ENCODE results near the gene AKT3. TPM values are rescaled to one million over a fixed set of nuclear protein-coding genes. Genes with fewer than 3 reads are reported as not detected.

Gene AKT3
- total RNA-seq, 4 donors from 2014 or later = 3.8 to 31.7 (median 8.6) TPM

DNA sequence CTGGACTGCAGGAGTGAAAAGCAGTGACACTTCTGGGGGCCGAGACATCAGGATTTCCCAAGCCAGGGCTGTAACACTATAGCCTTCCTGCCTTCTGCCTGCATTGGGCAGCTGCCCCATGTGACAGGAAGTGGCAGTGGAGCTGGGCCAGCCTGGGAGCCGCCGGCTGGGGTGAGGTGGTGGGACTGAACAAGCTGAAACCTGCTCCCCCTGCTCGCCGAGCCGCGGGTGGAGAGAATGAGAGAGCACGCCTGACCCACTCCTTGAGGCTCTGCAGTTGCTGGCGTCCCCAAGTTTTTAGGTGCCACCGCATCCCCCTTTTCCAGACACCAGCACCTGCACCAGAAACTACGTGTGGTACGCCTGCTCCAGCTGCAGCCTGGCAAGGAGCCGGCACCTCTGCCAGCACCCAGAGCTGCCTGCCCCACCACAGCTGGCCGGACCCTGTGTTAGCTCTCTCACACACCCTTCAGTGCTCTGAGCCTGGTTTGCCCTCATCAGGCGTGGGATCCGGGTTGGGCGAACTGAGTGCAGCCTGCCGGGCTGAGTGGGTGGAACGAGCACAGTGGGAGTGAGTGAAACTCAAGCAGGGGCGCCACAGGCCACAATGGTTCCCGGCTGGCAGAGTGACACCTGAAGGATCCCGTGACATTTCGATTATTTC is 119.4 kb downstream of the AKT3 start:
- Histone ChIP-seq H3K27ac (peak overlapping the region; percentile 8), H3K4me1 (peaks cover 6% of the 10 kb centered on the region), H3K4me3 (no peak overlapping the region), H3K36me3 (no peaks in the 10 kb centered on the region), H3K27me3 (no peaks in the 10 kb centered on the region), H3K9me3 (no peaks in the 10 kb centered on the region)
- TF ChIP-seq POLR2A (IDR thresholded peaks at IDR 0.05) (no peak), EP300 (IDR thresholded peaks at IDR 0.05) (no peak), POLR2AphosphoS5 (IDR thresholded peaks at IDR 0.05) (no peak)
- TF ChIP-seq, protein P1, sequence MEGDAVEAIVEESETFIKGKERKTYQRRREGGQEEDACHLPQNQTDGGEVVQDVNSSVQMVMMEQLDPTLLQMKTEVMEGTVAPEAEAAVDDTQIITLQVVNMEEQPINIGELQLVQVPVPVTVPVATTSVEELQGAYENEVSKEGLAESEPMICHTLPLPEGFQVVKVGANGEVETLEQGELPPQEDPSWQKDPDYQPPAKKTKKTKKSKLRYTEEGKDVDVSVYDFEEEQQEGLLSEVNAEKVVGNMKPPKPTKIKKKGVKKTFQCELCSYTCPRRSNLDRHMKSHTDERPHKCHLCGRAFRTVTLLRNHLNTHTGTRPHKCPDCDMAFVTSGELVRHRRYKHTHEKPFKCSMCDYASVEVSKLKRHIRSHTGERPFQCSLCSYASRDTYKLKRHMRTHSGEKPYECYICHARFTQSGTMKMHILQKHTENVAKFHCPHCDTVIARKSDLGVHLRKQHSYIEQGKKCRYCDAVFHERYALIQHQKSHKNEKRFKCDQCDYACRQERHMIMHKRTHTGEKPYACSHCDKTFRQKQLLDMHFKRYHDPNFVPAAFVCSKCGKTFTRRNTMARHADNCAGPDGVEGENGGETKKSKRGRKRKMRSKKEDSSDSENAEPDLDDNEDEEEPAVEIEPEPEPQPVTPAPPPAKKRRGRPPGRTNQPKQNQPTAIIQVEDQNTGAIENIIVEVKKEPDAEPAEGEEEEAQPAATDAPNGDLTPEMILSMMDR (IDR thresholded peaks at IDR 0.05) = no peak
- DNase-seq (ENCODE audit: low spot score in 2 of 2) = peak in 1 of 2 donors; percentile 79
- WGBS = 79% methylated on average over 21 of the region's 23 CpGs

DNA sequence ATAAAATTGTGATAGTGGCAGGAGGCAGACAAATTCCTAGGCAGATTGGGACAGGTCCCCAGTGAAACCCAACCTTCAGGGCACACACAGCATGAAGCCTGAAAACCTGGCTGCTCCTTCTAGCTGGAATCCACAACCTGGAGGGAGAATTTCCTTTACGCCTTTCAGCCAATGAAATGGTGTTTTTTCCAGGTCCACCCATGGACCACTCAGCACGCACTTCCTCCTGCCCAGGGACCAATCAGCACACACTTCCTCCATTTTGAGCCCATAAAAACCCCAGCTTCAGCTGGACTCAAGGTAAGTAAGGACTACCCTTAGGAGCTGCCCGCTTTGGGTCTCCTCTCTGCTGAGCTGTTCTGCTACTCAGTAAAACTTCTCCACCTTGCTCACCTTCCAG is 120.1 kb downstream of the AKT3 start:
- no peaks in the 10 kb centered on the region for H3K36me3 ChIP-seq
- H3K4me1 ChIP-seq = peaks cover 6% of the 10 kb centered on the region
- WGBS = 82% methylated on average over 3 of the region's 3 CpGs
- no peak overlapping the region for H3K4me3 ChIP-seq
- H3K27ac ChIP-seq = no peak overlapping the region
- H3K9me3 ChIP-seq = no peaks in the 10 kb centered on the region
- no peak for DNase-seq (ENCODE audit: low spot score in 2 of 2)
- no peaks in the 10 kb centered on the region for H3K27me3 ChIP-seq
- TF ChIP-seq, protein P1 (IDR thresholded peaks at IDR 0.05) = no peak
- TF ChIP-seq POLR2A (IDR thresholded peaks at IDR 0.05) = no peak
- TF ChIP-seq EP300 (IDR thresholded peaks at IDR 0.05) = no peak
- TF ChIP-seq POLR2AphosphoS5 (IDR thresholded peaks at IDR 0.05) = no peak

GRCh38 chr1:243727503-243728203 is 122.4 kb downstream of the AKT3 start:
- no peak for DNase-seq (ENCODE audit: low spot score in 2 of 2)
- no peaks in the 10 kb centered on the region for H3K36me3 ChIP-seq
- no peak for TF ChIP-seq EP300 (IDR thresholded peaks at IDR 0.05)
- TF ChIP-seq, protein P1 (IDR thresholded peaks at IDR 0.05) = no peak
- no peak for TF ChIP-seq POLR2A (IDR thresholded peaks at IDR 0.05)
- TF ChIP-seq POLR2AphosphoS5 (IDR thresholded peaks at IDR 0.05) = no peak
- peaks cover 6% of the 10 kb centered on the region for H3K4me1 ChIP-seq
- H3K4me3 ChIP-seq = no peak overlapping the region
- no peaks in the 10 kb centered on the region for H3K27me3 ChIP-seq
- 86% methylated on average over 4 of the region's 4 CpGs for WGBS
- no peaks in the 10 kb centered on the region for H3K9me3 ChIP-seq
- H3K27ac ChIP-seq = no peak overlapping the region

DNA sequence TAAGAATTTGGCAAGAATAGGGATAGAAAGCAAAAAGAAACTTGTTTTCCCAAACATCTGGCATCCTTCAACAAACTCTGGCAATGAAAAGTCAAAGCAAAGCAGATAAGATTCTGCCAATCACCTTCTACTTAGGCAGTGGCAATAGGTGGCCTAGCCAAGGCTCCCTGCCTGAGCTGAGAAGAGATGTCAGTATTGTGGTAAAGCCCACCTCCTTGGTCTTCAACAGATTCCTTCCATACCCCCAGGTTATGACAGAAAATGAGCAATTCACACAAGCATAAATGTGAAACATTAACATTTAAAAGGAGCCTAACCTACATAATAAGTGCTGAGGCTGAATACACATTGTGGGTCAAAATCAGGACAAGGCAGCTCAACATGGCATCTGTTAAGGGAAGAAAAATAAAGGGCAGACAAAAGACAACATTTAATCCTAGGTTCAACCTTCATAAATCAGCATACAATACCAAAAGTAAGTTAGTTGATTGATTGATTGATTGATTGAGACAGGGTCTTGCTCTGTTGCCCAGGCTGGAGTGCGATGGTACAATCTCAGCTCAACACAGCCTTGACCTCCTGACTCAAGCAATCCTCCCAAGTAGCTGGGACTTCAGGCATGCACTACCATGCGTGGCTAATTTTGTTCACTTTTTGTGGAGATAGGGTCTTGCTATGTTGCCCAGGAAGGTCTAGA is 123.1 kb downstream of the AKT3 start:
- Histone ChIP-seq H3K27ac (no peak overlapping the region), H3K4me3 (no peak overlapping the region), H3K9me3 (no peaks in the 10 kb centered on the region), H3K36me3 (no peaks in the 10 kb centered on the region), H3K27me3 (no peaks in the 10 kb centered on the region), H3K4me1 (peaks cover 6% of the 10 kb centered on the region)
- no peak for DNase-seq (ENCODE audit: low spot score in 2 of 2)
- TF ChIP-seq POLR2AphosphoS5 (IDR thresholded peaks at IDR 0.05) (no peak), EP300 (IDR thresholded peaks at IDR 0.05) (no peak), POLR2A (IDR thresholded peaks at IDR 0.05) (no peak)
- TF ChIP-seq, protein P1 (IDR thresholded peaks at IDR 0.05) = no peak
- 89% methylated on average over 2 of the region's 2 CpGs for WGBS

DNA sequence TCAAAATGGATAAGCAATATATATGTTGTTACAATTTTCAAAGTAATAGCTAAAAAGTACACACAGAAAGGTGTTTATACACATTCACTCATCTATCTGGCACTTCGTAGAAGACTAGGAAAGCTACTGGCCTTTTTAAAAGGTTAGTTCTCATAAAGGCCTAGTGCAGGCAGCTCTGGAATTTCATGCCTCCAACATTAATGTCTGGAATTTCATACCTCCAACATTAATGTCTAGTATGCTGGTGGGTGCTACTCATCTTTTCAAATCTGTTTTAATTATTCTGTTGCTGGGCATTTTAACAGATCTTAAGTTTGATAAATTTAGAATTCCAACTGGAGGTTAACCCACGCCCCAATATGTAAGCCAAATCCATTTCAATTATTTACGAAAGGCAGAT is 124.2 kb downstream of the AKT3 start:
- Histone ChIP-seq H3K27me3 (no peaks in the 10 kb centered on the region), H3K4me1 (peaks cover 6% of the 10 kb centered on the region), H3K27ac (no peak overlapping the region), H3K4me3 (no peak overlapping the region), H3K36me3 (no peaks in the 10 kb centered on the region), H3K9me3 (no peaks in the 10 kb centered on the region)
- no peak for TF ChIP-seq EP300 (IDR thresholded peaks at IDR 0.05)
- TF ChIP-seq POLR2A (IDR thresholded peaks at IDR 0.05) = no peak
- TF ChIP-seq, protein P1 (IDR thresholded peaks at IDR 0.05) = no peak
- no peak for TF ChIP-seq POLR2AphosphoS5 (IDR thresholded peaks at IDR 0.05)
- no peak for DNase-seq (ENCODE audit: low spot score in 2 of 2)
- 59% methylated on average over 3 of the region's 3 CpGs for WGBS

Measured in suprapubic skin (tissue), 4 donors.